ENCODE results near the gene DDIT4.

The DDIT4 gene

DNA sequence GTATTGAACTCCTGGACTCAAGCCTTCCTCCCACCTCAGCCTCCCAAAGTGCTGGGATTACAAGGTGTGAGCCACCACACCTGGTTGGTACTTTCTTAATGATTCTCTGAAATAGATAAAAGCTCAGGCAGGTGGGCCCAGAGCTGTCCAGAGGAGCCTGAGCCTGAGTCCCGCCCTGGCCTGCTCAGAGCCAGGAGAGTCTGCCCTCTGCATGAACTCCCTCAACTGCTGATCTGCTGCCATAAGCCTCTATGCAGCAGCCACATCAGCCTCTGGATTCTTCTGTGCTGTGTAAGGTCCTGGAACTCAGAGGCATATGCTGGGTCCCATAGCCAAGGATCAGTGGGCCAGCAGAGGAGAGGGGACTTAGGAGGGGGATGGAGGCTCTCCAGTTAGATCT, 23.1 kb upstream of the DDIT4 start:
- H3K9ac ChIP-seq (ENCODE audit: low read depth, low read length), result no peak overlapping the region
- no peaks in the 10 kb centered on the region for H3K9me3 ChIP-seq (ENCODE audit: control insufficient read depth, insufficient read depth, low read length)
- H3K4me3 ChIP-seq (ENCODE audit: low read depth, low read length), result no peak overlapping the region
- no peak overlapping the region for H3K27ac ChIP-seq (ENCODE audit: low read depth, low read length)
- peaks cover 19% of the 10 kb centered on the region for H3K4me1 ChIP-seq (ENCODE audit: control insufficient read depth, insufficient read depth, low read length)
- no peaks in the 10 kb centered on the region for H3K36me3 ChIP-seq (ENCODE audit: control insufficient read depth, insufficient read depth, low read length)
- H3K27me3 ChIP-seq (ENCODE audit: control insufficient read depth, insufficient read depth, low read length), result no peaks in the 10 kb centered on the region

- Histone ChIP-seq H3K9ac (ENCODE audit: low read depth, low read length) (no peak overlapping the region), H3K4me3 (ENCODE audit: low read depth, low read length) (no peak overlapping the region), H3K27ac (ENCODE audit: low read depth, low read length) (no peak overlapping the region), H3K4me1 (ENCODE audit: control insufficient read depth, insufficient read depth, low read length) (peaks cover 19% of the 10 kb centered on the region), H3K36me3 (ENCODE audit: control insufficient read depth, insufficient read depth, low read length) (no peaks in the 10 kb centered on the region), H3K9me3 (ENCODE audit: control insufficient read depth, insufficient read depth, low read length) (no peaks in the 10 kb centered on the region), H3K27me3 (ENCODE audit: control insufficient read depth, insufficient read depth, low read length) (no peaks in the 10 kb centered on the region)
These were observed 22.1 kb upstream of the DDIT4 start for GRCh38 chr10:72251635-72252034.

DNA sequence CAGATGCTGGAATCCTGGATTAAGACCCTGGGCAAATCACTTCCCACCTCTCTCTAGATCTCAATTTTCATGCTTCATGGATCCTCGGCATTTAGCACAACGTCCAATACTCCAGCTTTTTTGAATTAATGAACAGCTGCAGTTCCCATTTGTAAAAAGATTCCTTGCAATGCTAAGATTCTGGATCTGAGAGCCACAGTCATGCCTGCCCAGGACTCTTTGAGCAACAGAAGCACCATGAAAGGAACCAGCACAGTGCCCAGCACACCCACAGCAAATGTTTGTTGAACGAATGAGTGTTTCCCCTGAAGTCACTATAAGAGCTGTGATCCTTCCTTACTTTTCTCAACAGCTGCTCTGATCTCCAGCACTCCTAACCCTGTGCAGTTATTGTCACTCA, 20.8 kb upstream of the DDIT4 start:
- Histone ChIP-seq H3K27me3 (ENCODE audit: control insufficient read depth, insufficient read depth, low read length) (no peaks in the 10 kb centered on the region), H3K27ac (ENCODE audit: low read depth, low read length) (no peak overlapping the region), H3K9ac (ENCODE audit: low read depth, low read length) (no peak overlapping the region), H3K4me3 (ENCODE audit: low read depth, low read length) (no peak overlapping the region), H3K9me3 (ENCODE audit: control insufficient read depth, insufficient read depth, low read length) (no peaks in the 10 kb centered on the region), H3K4me1 (ENCODE audit: control insufficient read depth, insufficient read depth, low read length) (peaks cover 21% of the 10 kb centered on the region), H3K36me3 (ENCODE audit: control insufficient read depth, insufficient read depth, low read length) (no peaks in the 10 kb centered on the region)

DNA sequence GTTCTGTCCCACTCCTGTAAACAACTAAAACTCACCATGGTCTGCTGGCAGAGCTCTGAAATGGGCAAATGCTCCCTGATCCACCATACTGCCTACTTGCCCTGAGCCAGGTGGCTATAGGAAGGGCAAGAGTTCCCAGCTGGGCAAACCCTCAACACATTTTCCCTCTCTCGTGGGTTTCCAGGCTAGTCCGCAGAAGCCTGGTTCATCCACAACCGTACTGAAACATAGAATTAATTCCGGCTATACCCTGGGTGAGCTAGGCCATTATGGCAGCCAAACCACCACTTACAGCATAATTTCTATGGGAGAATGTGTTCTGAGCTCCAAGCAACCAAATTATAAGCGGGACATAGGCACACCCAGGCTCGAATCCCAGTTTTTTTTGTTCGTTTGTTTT, 20.1 kb upstream of the DDIT4 start:
- H3K36me3 ChIP-seq (ENCODE audit: control insufficient read depth, insufficient read depth, low read length), result no peaks in the 10 kb centered on the region
- H3K9me3 ChIP-seq (ENCODE audit: control insufficient read depth, insufficient read depth, low read length), result no peaks in the 10 kb centered on the region
- no peak overlapping the region for H3K9ac ChIP-seq (ENCODE audit: low read depth, low read length)
- H3K27me3 ChIP-seq (ENCODE audit: control insufficient read depth, insufficient read depth, low read length), result no peaks in the 10 kb centered on the region
- no peak overlapping the region for H3K4me3 ChIP-seq (ENCODE audit: low read depth, low read length)
- H3K27ac ChIP-seq (ENCODE audit: low read depth, low read length), result no peak overlapping the region
- H3K4me1 ChIP-seq (ENCODE audit: control insufficient read depth, insufficient read depth, low read length), result peaks cover 16% of the 10 kb centered on the region

GRCh38 chr10:72254813-72255568, 18.7 kb upstream of the DDIT4 start:
- Histone ChIP-seq H3K4me1 (ENCODE audit: control insufficient read depth, insufficient read depth, low read length) (peaks cover 26% of the 10 kb centered on the region), H3K36me3 (ENCODE audit: control insufficient read depth, insufficient read depth, low read length) (no peaks in the 10 kb centered on the region), H3K9me3 (ENCODE audit: control insufficient read depth, insufficient read depth, low read length) (no peaks in the 10 kb centered on the region), H3K4me3 (ENCODE audit: low read depth, low read length) (no peak overlapping the region), H3K27ac (ENCODE audit: low read depth, low read length) (peak overlapping the region; percentile 82), H3K27me3 (ENCODE audit: control insufficient read depth, insufficient read depth, low read length) (no peaks in the 10 kb centered on the region), H3K9ac (ENCODE audit: low read depth, low read length) (peak overlapping the region; percentile 29)

- no peak overlapping the region for H3K9ac ChIP-seq (ENCODE audit: low read depth, low read length)
- no peak overlapping the region for H3K4me3 ChIP-seq (ENCODE audit: low read depth, low read length)
- H3K9me3 ChIP-seq (ENCODE audit: control insufficient read depth, insufficient read depth, low read length), result no peaks in the 10 kb centered on the region
- no peak overlapping the region for H3K27ac ChIP-seq (ENCODE audit: low read depth, low read length)
- H3K36me3 ChIP-seq (ENCODE audit: control insufficient read depth, insufficient read depth, low read length), result no peaks in the 10 kb centered on the region
- no peaks in the 10 kb centered on the region for H3K27me3 ChIP-seq (ENCODE audit: control insufficient read depth, insufficient read depth, low read length)
- H3K4me1 ChIP-seq (ENCODE audit: control insufficient read depth, insufficient read depth, low read length), result peaks cover 32% of the 10 kb centered on the region
These were observed 17.6 kb upstream of the DDIT4 start for GRCh38 chr10:72255977-72256729.

DNA sequence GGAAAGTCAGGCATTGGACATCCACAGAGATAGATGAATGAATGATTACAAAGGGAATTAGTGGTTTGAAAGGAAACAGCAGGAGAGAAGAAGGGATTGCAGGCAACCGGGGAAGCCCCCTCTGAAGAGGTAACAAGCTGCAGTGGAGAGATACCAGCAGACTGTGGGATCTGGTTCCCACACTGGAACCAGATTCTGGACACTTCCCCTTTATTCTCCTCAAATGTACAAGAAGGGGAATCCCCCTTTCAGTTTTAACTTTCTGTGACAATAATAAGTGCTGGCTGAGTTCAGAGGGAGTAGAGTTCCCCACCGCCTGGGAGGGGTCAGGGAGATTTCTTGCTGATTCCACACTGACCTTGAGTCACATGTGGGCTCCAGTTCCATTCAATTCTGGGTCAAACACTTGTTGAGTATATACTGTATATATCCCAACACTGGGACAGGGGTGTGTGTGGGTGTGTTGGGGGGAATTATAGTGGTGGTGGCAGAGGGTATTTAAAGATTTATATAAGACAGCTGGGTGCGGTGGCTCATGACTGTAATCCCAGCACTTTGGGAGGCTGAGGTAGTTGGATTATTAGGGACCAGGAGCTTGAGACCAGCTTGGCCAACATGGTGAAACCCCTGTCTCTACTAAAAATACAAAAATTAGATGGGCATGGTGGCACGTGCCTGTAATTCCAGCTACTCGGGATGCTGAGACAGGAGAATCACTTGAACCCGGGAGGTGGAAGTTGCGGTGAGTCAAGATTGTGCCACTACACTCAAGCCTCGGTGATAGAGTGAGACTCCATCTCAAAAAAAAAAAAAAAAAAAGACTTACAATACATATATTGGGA, 16.5 kb upstream of the DDIT4 start:
- Histone ChIP-seq H3K9ac (ENCODE audit: low read depth, low read length) (no peak overlapping the region), H3K36me3 (ENCODE audit: control insufficient read depth, insufficient read depth, low read length) (no peaks in the 10 kb centered on the region), H3K9me3 (ENCODE audit: control insufficient read depth, insufficient read depth, low read length) (no peaks in the 10 kb centered on the region), H3K27me3 (ENCODE audit: control insufficient read depth, insufficient read depth, low read length) (no peaks in the 10 kb centered on the region), H3K4me1 (ENCODE audit: control insufficient read depth, insufficient read depth, low read length) (peaks cover 42% of the 10 kb centered on the region), H3K27ac (ENCODE audit: low read depth, low read length) (peak overlapping the region; percentile 27), H3K4me3 (ENCODE audit: low read depth, low read length) (no peak overlapping the region)

GRCh38 chr10:72258617-72259016, 15.1 kb upstream of the DDIT4 start:
- Histone ChIP-seq H3K4me3 (ENCODE audit: low read depth, low read length) (no peak overlapping the region), H3K9me3 (ENCODE audit: control insufficient read depth, insufficient read depth, low read length) (no peaks in the 10 kb centered on the region), H3K27me3 (ENCODE audit: control insufficient read depth, insufficient read depth, low read length) (no peaks in the 10 kb centered on the region), H3K4me1 (ENCODE audit: control insufficient read depth, insufficient read depth, low read length) (peaks cover 42% of the 10 kb centered on the region), H3K36me3 (ENCODE audit: control insufficient read depth, insufficient read depth, low read length) (no peaks in the 10 kb centered on the region), H3K27ac (ENCODE audit: low read depth, low read length) (no peak overlapping the region), H3K9ac (ENCODE audit: low read depth, low read length) (no peak overlapping the region)

DNA sequence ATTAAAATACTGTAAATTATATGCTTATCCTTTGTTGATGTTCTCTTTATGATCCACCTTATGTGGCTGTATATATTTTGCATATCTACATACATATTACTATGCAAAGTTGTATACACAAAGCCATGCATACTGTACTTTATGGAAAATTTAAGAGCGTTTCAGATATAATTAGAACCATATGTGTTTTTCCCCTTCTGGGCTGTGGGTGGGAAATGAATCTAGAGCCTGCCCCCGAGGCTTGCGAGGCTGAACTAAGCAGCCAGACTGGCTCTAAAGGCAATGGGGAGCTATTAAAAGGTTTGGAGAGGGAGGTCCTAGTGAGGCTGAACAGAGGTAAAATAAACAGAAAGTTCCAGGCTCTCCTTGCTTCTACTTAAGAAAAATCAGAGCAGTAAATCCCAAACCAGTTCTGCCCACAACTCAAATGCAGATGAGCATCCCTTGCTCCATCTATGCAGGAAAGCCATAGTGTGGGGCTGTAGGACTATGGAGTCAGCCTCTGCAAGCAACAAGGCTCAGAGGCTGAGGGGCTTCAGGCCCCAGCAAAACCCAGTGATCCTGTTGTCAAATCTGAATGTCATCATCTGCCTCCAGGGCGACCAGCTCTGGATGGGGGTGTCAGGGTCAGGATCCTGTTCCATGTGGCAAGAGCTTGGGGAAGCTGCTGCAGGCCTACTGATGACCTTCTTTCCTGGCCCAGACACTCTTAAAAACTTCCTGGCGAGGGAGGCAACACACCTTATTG, 14.1 kb upstream of the DDIT4 start:
- no peaks in the 10 kb centered on the region for H3K27me3 ChIP-seq (ENCODE audit: control insufficient read depth, insufficient read depth, low read length)
- H3K36me3 ChIP-seq (ENCODE audit: control insufficient read depth, insufficient read depth, low read length), result no peaks in the 10 kb centered on the region
- peak overlapping the region; percentile 93 for H3K27ac ChIP-seq (ENCODE audit: low read depth, low read length)
- H3K9me3 ChIP-seq (ENCODE audit: control insufficient read depth, insufficient read depth, low read length), result no peaks in the 10 kb centered on the region
- peaks cover 43% of the 10 kb centered on the region for H3K4me1 ChIP-seq (ENCODE audit: control insufficient read depth, insufficient read depth, low read length)
- H3K4me3 ChIP-seq (ENCODE audit: low read depth, low read length), result no peak overlapping the region
- H3K9ac ChIP-seq (ENCODE audit: low read depth, low read length), result peak overlapping the region; percentile 66

DNA sequence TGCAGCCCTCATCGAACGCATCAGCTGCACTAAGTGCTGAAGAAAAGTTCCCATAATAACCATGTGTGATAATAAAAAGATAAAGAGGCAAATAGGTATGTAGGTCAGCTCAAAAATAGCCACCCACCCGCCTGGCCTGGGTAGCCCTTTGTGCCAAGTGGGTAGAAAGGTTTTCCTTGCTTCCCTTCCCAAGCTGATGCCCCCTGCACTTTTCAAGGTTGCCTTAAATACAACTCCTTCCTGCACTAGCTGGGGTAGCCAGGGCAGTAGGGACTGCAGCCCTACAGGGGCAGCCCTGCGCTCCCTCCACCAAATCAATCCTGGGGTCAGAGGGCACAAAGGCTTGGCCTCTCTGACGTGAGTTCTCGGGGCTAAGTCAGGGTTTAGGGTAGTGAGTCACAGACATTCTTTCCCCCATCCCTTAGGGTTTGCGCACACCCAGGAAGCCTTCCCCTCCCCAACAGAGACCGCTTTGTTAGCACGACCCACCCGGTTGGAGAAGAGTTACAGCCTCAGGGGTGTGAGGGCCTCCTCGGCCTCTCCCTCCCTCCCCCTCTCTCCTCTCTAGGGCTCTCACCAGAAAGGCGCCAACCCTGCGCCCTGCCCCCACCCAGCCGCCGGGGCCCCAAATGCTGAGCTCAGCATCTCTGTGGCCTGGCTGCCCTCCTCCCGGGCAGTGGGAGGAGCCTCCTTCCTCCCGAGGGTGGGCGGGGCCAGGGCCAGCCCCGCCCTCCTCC, 13.3 kb upstream of the DDIT4 start:
- Histone ChIP-seq H3K27ac (ENCODE audit: low read depth, low read length) (peak overlapping the region; percentile 93), H3K9me3 (ENCODE audit: control insufficient read depth, insufficient read depth, low read length) (no peaks in the 10 kb centered on the region), H3K4me1 (ENCODE audit: control insufficient read depth, insufficient read depth, low read length) (peaks cover 45% of the 10 kb centered on the region), H3K27me3 (ENCODE audit: control insufficient read depth, insufficient read depth, low read length) (no peaks in the 10 kb centered on the region), H3K4me3 (ENCODE audit: low read depth, low read length) (peak overlapping the region; percentile 15; the same call in 1 of the 2 replicates), H3K9ac (ENCODE audit: low read depth, low read length) (peak overlapping the region; percentile 66), H3K36me3 (ENCODE audit: control insufficient read depth, insufficient read depth, low read length) (no peaks in the 10 kb centered on the region)
